Activated CD4-positive, alpha-beta T cell treated with anti-CD3 and anti-CD28 coated beads, Interleukin-2, amount 50 U/mL, for 16 hours (primary cell): ENCODE results near the gene RHBG.
A peak's percentile ranks its signal among the peaks of the same experiment; 100 is the strongest.

ENCODE experiments used
- DNase-seq: peaks from one replicate; pipeline ENCODE4 v3.0.0-alpha.2; 2020

RHBG gene

GRCh38 chr1:156409439-156409838 lies 40.4 kb downstream of the RHBG start:
- DNase-seq = no peak

- no peak for DNase-seq
Measured at GRCh38 chr1:156410238-156410637, 41.2 kb downstream of the RHBG start.

GRCh38 chr1:156410740-156411139 lies 41.7 kb downstream of the RHBG start:
- no peak for DNase-seq

GRCh38 chr1:156412653-156413321 lies 43.8 kb downstream of the RHBG start:
- no peak for DNase-seq

GRCh38 chr1:156413391-156414246 lies 44.6 kb downstream of the RHBG start:
- no peak for DNase-seq

- no peak for DNase-seq
Measured at GRCh38 chr1:156414461-156415064, 45.6 kb downstream of the RHBG start.

GRCh38 chr1:156416993-156417392 lies 48.0 kb downstream of the RHBG start:
- no peak for DNase-seq

- DNase-seq = no peak
Measured at GRCh38 chr1:156417401-156418020, 48.5 kb downstream of the RHBG start.

GRCh38 chr1:156418416-156419070 lies 49.5 kb downstream of the RHBG start:
- no peak for DNase-seq

- DNase-seq = no peak
Measured at GRCh38 chr1:156419854-156420204, 50.8 kb downstream of the RHBG start.

GRCh38 chr1:156420205-156421061 lies 51.4 kb downstream of the RHBG start:
- peak; percentile 30 for DNase-seq

- DNase-seq = peak; percentile 75
Measured at GRCh38 chr1:156421062-156421938, 52.3 kb downstream of the RHBG start.

GRCh38 chr1:156421939-156422601 lies 53.1 kb downstream of the RHBG start:
- DNase-seq = no peak

- no peak for DNase-seq
Measured at GRCh38 chr1:156422602-156423091, 53.6 kb downstream of the RHBG start.

GRCh38 chr1:156423422-156424352 lies 54.7 kb downstream of the RHBG start:
- DNase-seq = no peak

- DNase-seq = no peak
Measured at GRCh38 chr1:156424806-156425432, 55.9 kb downstream of the RHBG start.

- DNase-seq = no peak
Measured at GRCh38 chr1:156425943-156426342, 56.9 kb downstream of the RHBG start.

GRCh38 chr1:156427957-156428356 lies 58.9 kb downstream of the RHBG start:
- no peak for DNase-seq
